Pons (tissue), 1 donor: Measurements from ENCODE around the gene UTS2B.
A peak's percentile ranks its signal among the peaks of the same experiment; 100 is the strongest.
"Not testable (repeated sequence)": the region's sequence is repeated elsewhere in the genome, so short reads cannot be mapped to it uniquely, and the experiment has no call there.

ENCODE experiments used
- DNase-seq: peaks from one replicate; pipeline ENCODE4 v3.0.0-alpha.2; 2016; ENCODE audit warnings: low spot score

The UTS2B gene

GRCh38 chr3:191280111-191280510 lies 50.2 kb downstream of the UTS2B start:
- DNase-seq, result no peak

- DNase-seq, result no peak
Observed at GRCh38 chr3:191275751-191276150, 54.6 kb downstream of the UTS2B start.

- not testable (repeated sequence) for DNase-seq
Observed at GRCh38 chr3:191275244-191275643, 55.1 kb downstream of the UTS2B start.

- no peak for DNase-seq
Observed at GRCh38 chr3:191269289-191270085, 60.8 kb downstream of the UTS2B start.

GRCh38 chr3:191268737-191269136 lies 61.6 kb downstream of the UTS2B start:
- DNase-seq, result no peak

GRCh38 chr3:191263850-191264249 lies 66.5 kb downstream of the UTS2B start:
- DNase-seq, result no peak

GRCh38 chr3:191263365-191263764 lies 67.0 kb downstream of the UTS2B start:
- DNase-seq, result no peak

GRCh38 chr3:191262650-191263049 lies 67.7 kb downstream of the UTS2B start:
- DNase-seq, result no peak

GRCh38 chr3:191261304-191261638 lies 69.1 kb downstream of the UTS2B start:
- DNase-seq, result no peak

GRCh38 chr3:191260431-191261303 lies 69.7 kb downstream of the UTS2B start:
- DNase-seq, result no peak

- no peak for DNase-seq
Observed at GRCh38 chr3:191259486-191259885, 70.8 kb downstream of the UTS2B start.

GRCh38 chr3:191257286-191257685 lies 73.0 kb downstream of the UTS2B start:
- DNase-seq, result no peak

- no peak for DNase-seq
Observed at GRCh38 chr3:191256405-191256804, 73.9 kb downstream of the UTS2B start.

- no peak for DNase-seq
Observed at GRCh38 chr3:191255156-191255555, 75.2 kb downstream of the UTS2B start.

GRCh38 chr3:191254098-191254873 lies 76.0 kb downstream of the UTS2B start:
- DNase-seq, result no peak

GRCh38 chr3:191253089-191253799 lies 77.1 kb downstream of the UTS2B start:
- DNase-seq, result peak; percentile 31

- no peak for DNase-seq
Observed at GRCh38 chr3:191246630-191247029, 83.7 kb downstream of the UTS2B start.

- peak; percentile 78 for DNase-seq
Observed at GRCh38 chr3:191246034-191246433, 84.3 kb downstream of the UTS2B start.

- no peak for DNase-seq
Observed at GRCh38 chr3:191244242-191244867, 86.0 kb downstream of the UTS2B start.

GRCh38 chr3:191240486-191240885 lies 89.8 kb downstream of the UTS2B start:
- DNase-seq, result no peak

GRCh38 chr3:191239407-191240031 lies 90.8 kb downstream of the UTS2B start:
- DNase-seq, result no peak
